SHP77 treated with DMSO at 0.1 percent for 48 hours (cell line): Measurements from ENCODE around the gene OR5B2.
"Not testable (repeated sequence)": the region's sequence is repeated elsewhere in the genome, so short reads cannot be mapped to it uniquely, and the experiment has no call there.

Experiments
- DNase-seq: peaks from one replicate; lab custom pipeline; 2025; lab: John Stamatoyannopoulos, UW

The OR5B2 gene

DNA sequence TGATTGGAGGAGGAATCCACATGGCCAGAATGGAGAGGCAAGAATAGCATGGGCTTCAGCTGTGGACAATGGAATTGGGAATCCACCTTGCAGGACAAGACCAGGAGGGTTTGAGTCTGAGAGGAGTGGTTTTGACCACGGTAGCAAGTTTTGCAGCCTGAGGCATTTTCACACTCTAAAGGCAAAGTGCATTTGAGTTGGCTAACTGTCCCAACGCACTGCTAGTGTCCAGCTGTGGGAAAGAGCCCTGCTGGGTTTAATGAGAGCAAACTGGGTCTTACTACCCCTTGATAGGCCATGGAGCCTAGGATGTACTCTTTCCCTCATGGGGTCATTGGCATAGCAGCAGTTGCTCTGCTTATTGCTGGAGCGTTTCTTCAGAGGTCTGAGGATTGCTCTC lies at the start of gene OR5B2:
TSS of gene OR5B2 (minus strand) at position 101 of the 400 bp plus-strand sequence. CDS start 4,860 bp downstream, outside the sequence.
- DNase-seq = no peak

DNA sequence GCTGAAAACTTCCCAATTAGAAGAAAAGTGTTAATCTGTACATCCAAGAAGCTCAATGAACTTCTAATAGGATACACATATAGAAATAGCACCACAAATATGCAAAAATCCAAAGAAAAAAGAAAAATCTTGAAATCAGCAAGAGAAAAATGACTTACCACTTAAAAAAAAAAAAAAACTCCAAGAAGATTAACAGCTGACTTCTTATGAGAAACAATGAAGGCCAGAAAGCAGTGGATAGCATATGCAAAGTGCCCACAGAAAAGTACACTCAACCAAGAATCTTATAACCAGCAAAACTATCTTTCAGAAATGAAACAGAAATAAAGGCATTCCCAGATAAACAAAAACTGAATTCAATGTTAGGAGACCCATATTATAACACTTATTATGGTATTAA lies 44.0 kb upstream of the OR5B2 start:
- DNase-seq = no peak

DNA sequence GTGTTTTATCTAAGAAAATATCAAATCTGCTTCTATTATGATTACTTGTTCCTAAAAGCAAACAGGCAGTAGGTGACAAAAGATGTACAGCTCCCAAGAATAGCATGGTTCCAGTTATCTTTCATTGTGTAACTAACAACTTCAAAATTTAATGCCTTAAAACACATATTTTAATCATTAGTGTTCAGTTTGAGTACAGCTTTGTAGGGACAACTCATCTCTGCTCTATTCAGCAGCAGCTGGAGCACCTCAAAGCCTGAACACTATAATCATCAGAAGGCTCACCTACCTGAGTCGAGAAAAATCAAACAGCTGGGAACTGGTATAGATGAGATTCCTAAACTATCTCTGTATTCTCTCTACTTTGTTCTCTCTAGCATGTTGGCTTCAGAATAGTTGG lies 38.4 kb upstream of the OR5B2 start:
- no peak for DNase-seq

GRCh38 chr11:58465690-58466089 lies 37.8 kb upstream of the OR5B2 start:
- DNase-seq = no peak

DNA sequence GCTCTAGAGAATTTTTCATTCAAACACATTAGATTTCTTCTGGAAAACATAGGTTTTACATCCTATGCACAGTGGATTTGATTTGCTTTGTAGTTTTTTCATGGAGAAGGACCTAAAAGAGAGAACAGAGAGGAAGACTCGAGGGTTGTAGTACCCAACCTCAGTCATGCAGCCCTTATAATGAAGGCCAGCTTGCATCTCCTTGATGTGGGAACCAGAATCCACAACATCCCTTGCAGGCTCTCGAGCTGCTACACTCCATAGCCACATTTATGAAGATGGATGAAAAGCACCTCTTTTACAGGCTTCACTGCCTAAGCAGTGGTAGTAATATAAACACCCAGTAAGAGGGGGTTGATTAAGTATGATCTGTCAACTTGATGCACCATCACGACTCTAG lies 23.7 kb upstream of the OR5B2 start:
- no peak for DNase-seq

- DNase-seq = no peak
Observed at GRCh38 chr11:58446294-58446693, 18.4 kb upstream of the OR5B2 start.

DNA sequence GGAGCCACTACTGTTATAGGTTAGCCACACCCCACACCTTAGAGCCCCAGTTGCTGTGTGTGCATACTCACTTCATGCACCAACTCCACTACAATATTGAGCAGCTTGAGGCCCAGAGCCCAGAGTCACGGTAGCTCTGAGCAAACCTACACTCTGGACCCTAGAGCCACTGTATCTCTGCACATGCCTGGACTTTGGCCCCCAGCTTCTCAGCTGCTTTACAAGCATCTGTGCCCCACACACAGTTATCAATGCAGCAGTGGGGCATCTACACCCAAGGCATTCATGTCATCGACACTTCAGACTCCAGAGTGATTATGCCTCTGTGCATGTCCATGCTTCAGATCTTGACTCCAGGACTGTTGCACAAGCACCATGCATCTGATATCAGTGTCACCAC lies 16.4 kb upstream of the OR5B2 start:
- no peak for DNase-seq

DNA sequence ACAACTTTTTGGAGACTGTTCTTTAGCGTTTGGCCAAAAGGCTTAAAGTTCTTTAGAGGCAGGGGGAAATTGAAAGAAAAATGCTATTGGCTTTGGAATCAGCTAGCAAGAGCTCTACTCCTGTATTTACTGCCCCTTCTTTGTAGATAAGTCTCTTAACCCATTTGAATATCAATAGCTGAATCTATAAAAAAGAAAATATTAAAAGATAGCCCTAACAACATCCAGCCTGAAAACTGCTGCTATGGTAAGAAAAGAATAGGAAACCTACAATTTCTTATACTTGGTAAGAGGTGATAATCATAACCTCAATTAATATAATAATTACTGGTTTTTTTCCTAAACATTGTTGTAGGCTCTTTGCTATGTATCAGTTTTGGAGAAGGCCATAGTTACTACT lies 14.2 kb upstream of the OR5B2 start, which contains the start of gene OR5B12:
TSS of gene OR5B12 (minus strand) at position 101 of the 400 bp plus-strand sequence. CDS start 2,085 bp downstream, outside the sequence.
- no peak for DNase-seq

DNA sequence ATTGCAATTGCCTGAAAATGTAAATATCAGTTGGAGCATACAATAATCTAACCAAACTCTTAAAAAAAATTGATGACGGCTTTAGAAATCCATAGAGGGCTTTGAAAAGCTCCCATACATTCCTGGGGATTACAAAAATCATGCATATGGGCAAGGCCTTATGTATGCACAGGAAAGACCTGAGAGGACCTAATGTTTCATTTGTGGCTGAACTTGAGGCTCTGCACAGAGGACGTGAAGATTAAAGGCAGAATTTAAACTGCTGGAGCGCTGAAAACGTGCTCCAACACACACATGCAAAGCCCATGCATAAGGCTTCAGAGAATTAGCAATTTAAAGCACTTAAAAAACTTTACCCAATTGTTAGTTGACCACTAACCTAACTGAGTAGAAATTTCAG lies 10.6 kb upstream of the OR5B2 start:
- DNase-seq = no peak

GRCh38 chr11:58434217-58434616 lies 6.3 kb upstream of the OR5B2 start:
- DNase-seq = no peak

- DNase-seq = no peak
Observed at GRCh38 chr11:58433638-58434203, 5.8 kb upstream of the OR5B2 start.

- no peak for DNase-seq
Observed at GRCh38 chr11:58429273-58429672, 1.4 kb upstream of the OR5B2 start.

GRCh38 chr11:58406774-58407173 lies 21.1 kb downstream of the OR5B2 start, which contains the start of gene OR5B3:
TSS of gene OR5B3 (minus strand) at chr11:58406874. CDS start at chr11:58403409, 3,465 bp downstream.
- no peak for DNase-seq

GRCh38 chr11:58399622-58400021 lies 28.3 kb downstream of the OR5B2 start:
- DNase-seq = not testable (repeated sequence)

GRCh38 chr11:58395581-58395980 lies 32.3 kb downstream of the OR5B2 start:
- no peak for DNase-seq

GRCh38 chr11:58394195-58394594 lies 33.7 kb downstream of the OR5B2 start:
- no peak for DNase-seq

DNA sequence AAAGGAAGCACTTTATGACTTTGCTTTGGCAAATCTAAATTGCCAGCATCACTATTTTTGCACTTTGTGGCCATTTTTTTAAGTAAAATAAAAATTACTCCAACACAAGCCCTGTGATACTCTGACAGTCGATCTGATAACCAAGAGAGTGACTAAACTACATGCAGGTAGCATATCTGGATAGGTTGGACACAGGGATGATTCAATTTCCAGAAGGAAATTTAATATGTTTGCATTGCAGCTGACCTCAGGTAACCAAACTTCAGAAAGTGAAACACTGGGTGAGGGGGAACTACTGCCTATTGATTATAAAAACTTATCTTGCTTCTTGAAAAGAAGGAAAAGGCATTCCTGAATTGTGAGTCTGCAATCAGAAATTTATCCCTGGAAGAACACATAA lies 35.2 kb downstream of the OR5B2 start:
- DNase-seq = no peak

GRCh38 chr11:58391879-58392278 lies 36.0 kb downstream of the OR5B2 start:
- DNase-seq = no peak

- DNase-seq = no peak
Observed at GRCh38 chr11:58390551-58391063, 37.3 kb downstream of the OR5B2 start.
